GM11168 (cell line): Measurements from ENCODE around the gene CSNK1A1.

ENCODE experiments used
- in situ Hi-C: fragments of 300-500 bp; cut with MboI; formaldehyde crosslinking; loops from one replicate; pipeline ENCODE4 v1.12.0; 2022; ENCODE audit warnings: low sequenced_read_pairs; ENCODE audit not compliant: unreplicated experiment

CSNK1A1 gene

DNA sequence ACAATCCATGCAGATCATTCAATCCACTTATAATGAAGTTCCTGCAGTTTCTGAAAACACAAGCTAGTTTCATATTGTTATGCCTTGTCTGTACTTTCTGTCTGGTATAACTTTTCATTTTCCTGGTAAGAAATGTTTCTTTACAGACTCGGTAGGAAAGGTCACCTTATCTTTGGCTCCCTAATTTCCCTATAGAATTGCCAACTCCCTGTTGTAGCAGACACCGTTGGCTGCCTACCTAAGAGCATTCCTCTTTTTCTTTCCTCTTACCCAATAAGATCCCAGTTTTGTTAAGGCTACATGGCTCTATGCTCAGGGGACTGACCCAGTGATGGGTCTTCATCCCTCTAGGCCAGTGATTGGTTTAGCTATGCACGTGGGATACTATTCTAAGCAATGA is 23.9 kb upstream of the CSNK1A1 start:
- in situ Hi-C loops = no loop called here

DNA sequence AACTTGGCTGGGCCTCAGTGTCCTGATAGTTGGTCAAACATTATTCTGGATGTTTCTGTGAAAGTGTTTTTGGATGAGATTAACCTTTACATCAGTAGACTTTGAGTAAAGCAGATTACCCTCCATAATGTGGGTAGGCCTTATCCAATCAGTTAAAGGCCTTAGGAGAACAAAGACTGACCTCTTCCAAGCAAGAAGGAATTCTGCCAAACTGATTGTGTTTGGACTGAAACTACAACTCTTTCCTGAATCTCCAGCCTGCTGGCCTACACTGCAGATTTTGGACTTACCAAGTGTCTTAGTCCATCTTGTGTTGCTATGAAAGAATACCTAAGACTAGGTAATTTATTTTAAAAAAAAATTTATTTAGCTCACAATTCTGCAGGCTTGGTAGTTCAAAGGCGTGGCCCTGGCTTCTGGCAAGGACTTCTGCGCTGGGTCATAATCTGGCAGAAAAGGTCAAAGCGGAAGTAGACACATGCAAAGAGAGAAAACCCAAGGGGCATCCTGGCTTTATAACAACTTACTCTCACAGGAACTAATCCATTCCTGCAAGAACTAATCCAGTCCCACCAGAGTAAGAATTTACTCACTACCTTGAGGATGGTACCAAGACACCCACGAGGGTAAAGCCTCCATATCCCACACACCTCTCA is 21.5 kb upstream of the CSNK1A1 start:
- in situ Hi-C loops = no loop called here

DNA sequence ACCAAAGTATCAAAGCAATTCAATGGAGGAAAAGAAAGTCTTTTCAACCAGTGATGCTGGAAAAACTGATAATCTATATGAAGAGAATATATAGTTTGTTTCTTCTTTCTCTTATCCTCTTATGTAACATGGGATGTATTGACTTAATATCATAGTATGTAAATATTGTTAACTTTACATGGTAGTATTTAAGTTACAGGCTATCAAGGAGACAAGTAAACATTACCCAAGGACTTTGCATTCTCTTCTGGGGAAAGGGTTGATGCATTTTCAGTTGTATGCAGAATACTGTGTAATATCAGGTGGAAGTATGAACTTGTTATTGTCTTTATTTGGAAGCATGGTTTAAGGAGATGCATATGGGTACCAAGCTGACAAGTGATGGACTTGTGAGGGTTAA is 20.9 kb upstream of the CSNK1A1 start:
- in situ Hi-C loops = no loop called here

DNA sequence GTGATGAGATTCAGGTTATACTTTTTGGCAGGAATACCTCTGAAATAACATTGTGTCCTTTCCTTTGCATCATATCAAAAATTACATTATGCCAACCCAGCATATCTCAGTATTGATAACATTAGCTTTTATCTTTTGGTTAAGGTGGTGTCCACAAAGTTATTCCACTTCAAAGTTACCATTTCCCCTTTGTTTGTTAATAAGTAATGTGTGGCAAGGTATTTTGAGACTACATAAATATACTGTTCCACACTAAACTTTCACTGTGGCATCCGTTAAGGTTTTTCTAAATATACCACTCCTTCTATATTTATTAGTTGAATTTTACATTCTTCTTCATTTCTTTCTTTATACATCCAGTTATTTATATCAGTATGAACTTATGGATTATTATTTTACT is 16.0 kb upstream of the CSNK1A1 start:
- in situ Hi-C loops = loop anchor here (10.0 kb wide), 1 partner anchor 182 kb away; no protein-coding TSS in a partner anchor

DNA sequence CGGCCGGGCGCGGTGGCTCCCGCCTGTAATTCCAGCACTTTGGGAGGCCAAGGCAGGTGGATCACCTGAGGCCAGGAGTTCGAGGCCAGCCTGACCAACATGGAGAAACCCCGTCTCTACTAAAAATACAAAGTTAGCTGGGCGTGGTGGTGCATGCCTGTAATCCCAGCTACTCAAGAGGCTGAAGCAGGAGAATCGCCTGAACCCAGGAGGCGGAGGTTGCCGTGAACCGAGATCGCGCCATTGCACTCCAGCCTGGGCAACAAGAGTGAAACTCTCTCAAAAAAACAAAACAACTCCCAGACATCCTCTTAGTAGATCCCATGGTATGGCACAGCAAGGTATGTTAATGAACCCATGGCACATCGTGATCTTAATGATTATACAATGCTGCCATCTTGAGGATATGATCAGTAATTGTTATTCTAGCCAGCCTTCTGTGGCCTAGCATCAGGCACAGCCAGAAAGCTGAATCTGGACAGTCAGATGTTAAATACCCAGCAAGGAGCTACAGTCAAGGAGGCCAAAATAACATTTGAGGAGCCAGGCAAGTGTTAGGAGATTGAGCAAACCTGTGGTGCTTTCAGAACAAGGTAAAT is 13.4 kb upstream of the CSNK1A1 start:
- in situ Hi-C loops = loop anchor here (10.0 kb wide), 1 partner anchor 180 kb away; no protein-coding TSS in a partner anchor

DNA sequence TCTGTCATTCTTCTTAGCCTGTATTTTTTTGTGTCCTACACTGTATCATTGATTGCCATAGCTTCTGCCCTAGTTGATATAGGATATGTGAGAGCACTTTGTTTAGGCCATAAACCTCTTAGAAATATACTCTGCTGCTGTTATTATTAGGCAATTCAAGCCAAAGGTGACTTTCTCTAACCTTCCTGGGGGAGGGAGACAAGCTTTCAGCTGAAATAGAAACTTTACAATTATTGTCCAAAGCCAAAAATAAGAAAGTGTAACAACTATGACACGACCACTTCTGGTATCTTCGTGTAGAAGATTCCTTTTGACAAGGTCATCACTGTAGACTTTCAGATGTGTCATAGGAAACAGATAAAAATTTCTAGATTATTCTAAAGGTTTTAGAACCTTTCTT is 12.2 kb upstream of the CSNK1A1 start:
- in situ Hi-C loops = loop anchor here (10.0 kb wide), 1 partner anchor 179 kb away; no protein-coding TSS in a partner anchor

DNA sequence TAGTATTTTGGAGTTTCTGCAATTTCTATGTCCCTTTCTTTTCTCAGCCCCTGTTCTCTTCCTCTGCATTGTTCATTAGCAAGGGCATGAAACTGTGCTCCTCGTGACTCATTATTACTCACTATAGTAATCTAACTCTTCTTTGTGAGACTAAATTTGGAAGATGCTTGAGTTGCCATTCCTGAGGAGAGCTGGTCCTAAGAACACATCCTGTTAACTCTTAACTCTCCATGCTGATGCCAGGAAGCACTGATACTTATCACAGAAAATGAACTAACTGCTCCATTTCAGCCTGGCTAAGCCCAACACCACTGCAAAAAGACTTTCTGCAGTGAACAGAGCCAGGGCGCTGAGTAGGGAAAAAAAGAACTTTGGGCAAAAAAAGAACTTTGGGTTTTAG is 10.6 kb upstream of the CSNK1A1 start:
- in situ Hi-C loops = loop anchor here (10.0 kb wide), 1 partner anchor 177 kb away; no protein-coding TSS in a partner anchor

DNA sequence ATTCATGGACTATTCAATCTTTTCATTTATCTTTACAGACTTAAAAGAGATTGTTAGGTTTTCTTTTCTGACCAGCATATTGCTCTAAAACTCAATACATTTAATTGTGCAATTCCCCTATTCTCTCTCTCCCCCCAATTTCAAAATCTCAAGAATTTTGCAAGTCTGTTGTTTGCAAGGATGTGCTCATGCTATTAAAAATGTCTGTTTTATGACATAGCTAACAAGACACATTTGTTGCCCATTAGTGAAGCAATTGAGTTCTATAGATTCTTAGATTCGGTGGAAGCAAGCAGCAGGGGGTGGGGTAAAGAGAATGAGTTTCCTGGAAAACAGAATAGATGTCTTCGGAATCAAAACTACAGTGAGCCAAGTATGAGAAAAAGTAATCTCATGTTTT is 8.5 kb upstream of the CSNK1A1 start:
- in situ Hi-C loops = loop anchor here (10.0 kb wide), 1 partner anchor 175 kb away; no protein-coding TSS in a partner anchor

DNA sequence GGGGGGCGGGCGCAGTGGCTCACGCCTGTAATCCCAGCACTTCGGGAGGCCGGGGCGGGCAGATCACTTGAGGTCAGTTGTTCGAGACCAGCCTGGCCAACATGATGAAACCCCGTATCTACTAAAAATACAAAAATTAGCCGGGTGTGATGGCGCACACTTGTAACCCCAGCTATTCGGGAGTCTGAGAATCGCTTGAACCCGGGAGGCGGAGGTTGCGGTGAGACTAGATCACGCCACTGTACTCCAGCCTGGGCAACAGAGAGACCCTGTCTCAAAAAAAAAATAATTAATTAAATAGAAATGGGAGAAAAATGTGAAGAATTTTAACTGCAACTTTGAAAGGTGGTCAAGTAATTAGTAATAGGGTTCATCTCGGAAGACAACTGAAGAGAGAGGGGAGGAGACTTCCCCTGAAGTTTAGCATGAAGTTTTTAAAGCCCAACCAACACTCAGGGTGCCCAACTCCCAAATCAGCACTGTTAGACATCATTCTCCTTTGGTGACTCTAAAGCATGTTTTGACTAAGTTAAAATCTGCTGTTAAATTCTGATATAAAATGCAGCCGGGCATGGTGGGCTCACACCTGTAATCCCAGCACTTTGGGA is 1.4 kb upstream of the CSNK1A1 start:
- in situ Hi-C loops = loop anchor here (5.0 kb wide), 1 partner anchor 115 kb away; no protein-coding TSS in a partner anchor

DNA sequence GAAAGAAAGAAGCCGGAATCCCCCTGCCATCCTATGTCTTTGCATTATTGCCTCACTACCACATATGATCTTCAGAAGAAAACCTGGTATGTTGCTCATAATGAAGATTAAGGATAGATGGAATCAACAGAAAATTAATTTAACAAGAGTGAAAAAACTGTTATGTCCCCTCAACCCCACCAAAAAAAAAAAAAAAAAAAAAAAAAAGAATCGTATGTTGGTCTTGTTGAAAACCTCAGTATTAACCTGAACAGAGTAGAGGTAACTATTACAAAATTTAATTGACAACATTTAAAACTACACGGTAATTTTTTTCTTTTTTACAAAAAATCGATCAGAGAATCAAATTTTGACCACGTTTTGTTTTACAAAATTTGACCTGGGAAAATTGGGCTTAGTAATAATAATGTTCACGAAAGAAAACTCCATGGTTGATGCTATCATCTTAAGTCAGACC is 827 bp upstream of the CSNK1A1 start:
- in situ Hi-C loops = loop anchor here (5.0 kb wide), 1 partner anchor 115 kb away; no protein-coding TSS in a partner anchor

DNA sequence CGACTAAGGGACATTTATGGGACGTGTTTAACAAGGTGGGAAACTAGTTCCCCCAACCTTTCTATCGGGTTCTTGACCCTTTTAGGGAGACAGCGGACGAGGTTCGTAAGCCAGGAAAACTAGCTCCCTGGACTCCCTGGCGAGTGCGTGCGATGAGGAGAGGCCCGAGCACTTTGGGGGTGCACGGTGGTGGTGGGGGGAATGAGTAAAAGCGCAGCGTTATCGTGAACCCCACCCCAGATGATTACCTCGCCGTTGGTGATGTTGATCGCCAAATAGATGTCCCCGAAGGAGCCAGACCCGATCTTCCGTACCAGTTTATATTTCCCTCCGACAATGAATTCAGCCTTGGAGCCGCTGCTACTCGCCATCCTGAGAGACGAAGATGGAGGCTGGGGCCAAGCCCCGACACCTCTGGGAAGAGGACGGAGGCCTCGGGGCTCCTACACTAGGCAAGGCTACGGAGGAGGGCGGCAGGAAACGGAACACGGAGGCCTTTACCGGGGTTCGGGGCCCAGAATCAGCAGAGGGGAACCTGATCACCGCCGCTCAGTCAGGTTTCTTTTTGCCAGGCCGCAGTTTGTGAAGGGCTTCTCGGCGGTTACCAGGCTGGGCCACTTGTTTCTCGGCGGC is 529 bp downstream of the CSNK1A1 start:
- in situ Hi-C loops = loop anchor here (5.0 kb wide), 1 partner anchor 113 kb away; no protein-coding TSS in a partner anchor

DNA sequence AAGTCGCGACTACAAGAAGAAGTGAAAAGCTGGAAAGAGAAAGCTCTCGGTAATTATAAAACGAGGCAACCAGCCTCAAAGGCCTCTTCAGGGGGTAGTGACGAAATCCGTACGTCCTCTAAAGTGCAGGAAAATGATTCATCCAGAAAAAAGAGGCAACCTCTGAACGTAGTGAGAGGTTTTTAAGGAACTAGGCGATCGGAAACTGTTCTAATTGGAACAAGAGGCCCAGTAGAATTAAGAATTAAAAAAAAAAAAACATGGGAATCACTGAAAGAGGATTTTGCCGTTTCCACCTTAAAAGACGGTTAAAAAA is 1.0 kb downstream of the CSNK1A1 start:
- in situ Hi-C loops = loop anchor here (5.0 kb wide), 1 partner anchor 113 kb away; no protein-coding TSS in a partner anchor

DNA sequence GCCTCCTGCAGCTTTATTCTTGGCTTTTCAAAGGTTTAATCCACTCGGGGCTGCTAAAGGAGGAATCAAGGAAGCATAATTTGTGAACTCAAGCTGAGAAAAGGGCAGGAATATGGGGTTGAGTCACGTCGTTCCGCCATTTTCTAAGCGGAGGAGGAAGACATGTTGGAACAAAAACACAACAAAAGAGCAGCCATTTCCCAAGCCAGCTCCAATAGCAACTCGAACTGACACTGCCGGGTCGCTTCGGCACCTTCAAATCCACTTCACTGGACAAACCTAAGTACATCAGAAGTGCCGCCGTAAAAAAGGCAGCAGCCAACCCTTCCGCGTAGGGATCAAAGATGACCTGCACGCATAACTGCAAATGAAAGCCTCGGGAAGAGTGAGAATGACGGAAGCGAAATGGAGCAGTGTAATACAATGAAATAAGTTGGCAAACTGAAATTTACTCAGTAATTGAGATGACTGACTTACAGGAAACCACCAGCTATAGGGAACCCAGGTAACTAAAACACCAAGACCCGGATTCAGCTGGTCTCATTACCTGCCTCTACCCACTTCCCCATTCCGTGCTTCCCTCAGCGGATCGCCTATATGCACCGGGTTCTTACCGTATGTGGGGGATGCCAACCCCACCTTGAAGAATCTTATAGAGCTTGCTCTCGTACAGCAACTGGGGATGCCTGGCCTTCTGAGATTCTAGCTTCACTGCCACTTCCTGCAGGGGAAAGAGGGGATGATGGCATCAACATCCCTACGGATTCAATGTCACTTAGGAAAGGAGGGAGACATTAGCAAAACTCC is 1.6 kb downstream of the CSNK1A1 start:
- in situ Hi-C loops = loop anchor here (5.0 kb wide), 1 partner anchor 112 kb away; no protein-coding TSS in a partner anchor

DNA sequence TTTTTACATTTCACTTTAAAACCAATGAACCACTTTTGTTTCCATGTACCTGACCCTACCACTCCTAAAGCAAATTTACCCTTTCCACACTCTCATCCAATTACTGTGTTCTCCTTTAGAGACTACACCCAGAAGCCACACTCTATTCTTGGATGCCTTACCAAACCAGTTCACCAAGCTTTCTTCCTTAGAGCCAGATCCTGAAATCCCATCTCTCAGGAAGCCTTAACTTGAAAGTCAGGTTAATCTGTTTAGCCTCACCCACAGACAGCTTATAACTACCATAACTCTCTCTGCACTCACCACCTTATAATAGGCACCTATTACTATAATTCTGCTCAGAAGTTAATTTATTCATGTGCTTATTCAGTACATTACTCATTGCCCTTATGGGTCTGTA is 4.3 kb downstream of the CSNK1A1 start:
- in situ Hi-C loops = no loop called here

DNA sequence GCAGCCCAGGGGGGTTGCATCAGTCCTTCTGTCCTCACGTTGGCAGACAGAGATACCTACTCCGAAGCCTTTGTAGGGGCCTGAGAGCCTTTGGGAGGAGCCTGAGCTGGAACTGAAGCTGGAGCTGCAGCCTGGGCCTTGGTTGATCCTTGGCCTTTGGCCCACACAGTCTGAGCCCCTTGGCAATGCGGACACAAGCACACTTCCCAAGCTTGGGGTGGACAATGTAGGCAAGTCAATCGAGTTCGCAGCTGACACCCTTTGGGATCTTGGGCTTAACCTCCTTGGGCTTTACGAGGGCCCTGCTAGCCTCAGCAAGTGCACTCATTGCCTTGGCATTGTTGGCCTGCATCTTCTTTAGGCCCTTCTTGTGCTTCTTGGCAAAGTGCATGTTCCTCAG is 5.9 kb downstream of the CSNK1A1 start:
- in situ Hi-C loops = no loop called here

DNA sequence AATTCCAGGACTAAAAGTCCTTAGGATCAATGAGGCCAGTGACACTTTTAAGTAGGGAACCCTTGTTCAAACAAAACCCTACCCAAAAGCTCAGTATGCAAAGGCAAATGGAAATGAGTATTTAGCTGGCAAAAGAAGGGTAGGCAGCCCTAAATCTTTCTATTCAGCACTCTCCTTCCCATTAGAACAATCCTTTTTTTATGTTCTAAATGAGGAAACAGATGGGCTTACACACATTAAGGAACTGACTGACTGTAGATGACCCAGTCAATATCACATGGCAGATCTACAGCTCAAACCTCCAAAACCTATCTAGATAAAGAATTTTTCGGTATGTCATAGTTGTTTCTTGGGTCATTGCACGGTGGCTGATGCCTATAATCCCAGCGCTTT is 7.2 kb downstream of the CSNK1A1 start:
- in situ Hi-C loops = no loop called here

DNA sequence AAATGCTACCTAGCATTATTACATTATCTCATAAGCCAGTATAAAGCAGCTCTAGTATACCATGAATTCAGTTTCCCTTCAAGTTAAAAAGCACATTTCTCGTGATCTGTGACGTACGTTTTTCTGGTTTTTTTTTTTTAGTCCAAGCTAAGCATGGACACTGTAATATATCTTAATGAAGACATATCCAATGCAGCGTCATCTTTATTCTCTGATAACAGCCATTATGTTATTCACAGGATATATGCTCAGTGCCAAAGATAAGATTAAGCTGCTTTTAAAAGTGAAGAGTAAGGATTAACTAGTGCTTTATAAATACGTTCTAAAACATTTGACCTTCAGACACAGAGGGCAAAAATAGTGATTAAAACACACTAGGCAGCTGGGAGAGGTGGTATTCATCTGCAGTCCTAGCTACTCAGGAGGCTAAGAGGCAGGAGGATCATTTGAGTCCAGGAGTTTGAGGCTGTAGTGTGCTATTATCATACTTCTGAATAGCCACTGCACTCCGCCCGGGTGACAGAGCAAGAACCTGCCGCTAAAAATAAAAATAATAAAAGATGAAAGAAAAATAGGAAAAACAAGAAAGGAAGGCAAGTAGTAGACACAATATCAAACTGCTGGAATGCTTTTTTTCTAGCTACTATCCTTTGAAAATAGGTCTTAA is 7.7 kb downstream of the CSNK1A1 start:
- in situ Hi-C loops = no loop called here

DNA sequence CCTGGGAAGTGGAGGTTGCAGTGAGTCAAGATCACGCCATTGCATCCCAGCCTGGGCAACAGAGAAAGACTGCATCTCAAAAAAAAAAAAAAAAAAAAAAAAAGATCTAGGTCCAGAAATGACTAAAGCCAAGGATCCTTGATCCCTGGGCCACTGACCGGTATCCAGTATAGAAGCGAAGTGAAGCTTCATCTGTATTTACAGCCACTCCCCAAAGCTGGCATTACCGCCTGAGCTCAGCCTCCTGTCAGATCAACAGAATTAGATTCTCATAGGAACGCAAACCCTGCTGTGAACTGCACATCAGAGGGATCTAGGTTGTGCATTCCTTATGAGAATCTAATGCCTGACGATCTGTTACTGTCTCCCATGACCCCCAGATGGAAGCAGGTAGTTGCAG is 9.3 kb downstream of the CSNK1A1 start:
- in situ Hi-C loops = no loop called here

DNA sequence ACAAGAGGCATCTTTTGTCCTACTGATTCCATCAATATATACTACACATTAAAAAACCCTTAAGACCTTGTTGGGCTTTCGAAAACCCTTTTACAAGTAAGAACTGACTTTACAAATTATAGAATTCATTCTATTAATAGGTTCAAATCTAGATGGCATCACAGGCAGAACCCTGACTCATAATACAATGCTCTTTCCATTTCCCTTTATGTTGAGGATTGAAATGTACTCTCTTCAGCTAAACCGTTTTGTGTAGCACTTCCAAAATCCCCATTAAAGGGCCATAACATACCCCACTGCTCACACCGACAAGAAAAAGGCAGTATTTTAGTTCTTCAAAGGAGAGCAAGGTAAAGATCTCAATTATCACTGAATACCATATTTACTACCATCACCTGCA is 11.2 kb downstream of the CSNK1A1 start:
- in situ Hi-C loops = no loop called here
